B cell (primary cell): ENCODE measurements around the gene MOB3A. TPM values are rescaled to one million over a fixed set of nuclear protein-coding genes. Genes with fewer than 3 reads are reported as not detected.
A peak's percentile ranks its signal among the peaks of the same experiment; 100 is the strongest.

Source experiments
- ATAC-seq: fragments of 200-7000 bp; cut with Tn5 transposase; one replicate; pipeline ENCODE4 v1.10.0; 2021; ENCODE audit warnings: low read depth, mild to moderate bottlenecking, moderate number of reproducible peaks, moderate library complexity
- CTCF ChIA-PET: fragments of 350-600 bp; sonication (Branson Sonifier 250); formaldehyde crosslinking; loops from one replicate; lab custom pipeline; 2021; ENCODE audit warnings: antibody characterized with exemption, inconsistent platforms; lab: Charles Lee
- POLR2A ChIA-PET: fragments of 350-600 bp; sonication (Branson Sonifier 250); formaldehyde crosslinking; loops from one replicate; lab custom pipeline; 2021; ENCODE audit warnings: antibody characterized with exemption; lab: Charles Lee
- DNase-seq: peaks from one replicate; pipeline ENCODE4 v3.0.0; 2013
- H2AFZ ChIP-seq: 2 replicates; pipeline ENCODE4 v1.6.1; 2012; ENCODE audit warnings: mild to moderate bottlenecking, low read depth, low read length; ENCODE audit not compliant: insufficient read depth, poor library complexity, severe bottlenecking
- H3K27ac ChIP-seq, 2 donors: 1 replicate in 1 of 2; 2 replicates in 1 of 2; pipeline ENCODE4 v1.5.1; 2012 to 2013; ENCODE audit warnings: low read length in 2 of 2, mild to moderate bottlenecking in 2 of 2, moderate library complexity in 1 of 2
- H3K27me3 ChIP-seq, 4 experiments: fragments of 200-600 bp in 1 of 4; sonication (generic) in 1 of 4; replicated peaks in 1 of 4; 1 replicate in 2 of 4; 2 replicates in 2 of 4; pipeline versions ENCODE4 v1.6.1 to v1.7.0; 2013 to 2016; ENCODE audit warnings: low read length in 3 of 4, mild to moderate bottlenecking in 2 of 4, mixed read lengths in 1 of 4, moderate library complexity in 1 of 4; ENCODE audit not compliant: insufficient read depth in 4 of 4, control insufficient read depth in 3 of 4; ENCODE audit errors: control extremely low read depth in 1 of 4
- H3K36me3 ChIP-seq, 2 experiments: replicated peaks in 1 of 2; 1 replicate in 1 of 2; 2 replicates in 1 of 2; pipeline versions ENCODE4 v1.6.1 to v1.7.1; 2013; ENCODE audit warnings: low read length in 1 of 2; ENCODE audit not compliant: insufficient read depth in 2 of 2, control insufficient read depth in 1 of 2; ENCODE audit errors: control extremely low read depth in 1 of 2, extremely low read depth in 1 of 2
- H3K4me1 ChIP-seq, 2 donors: fragments of 200-600 bp in 1 of 2; sonication (generic) in 1 of 2; 1 replicate in 1 of 2; 2 replicates in 1 of 2; pipeline versions ENCODE4 v1.5.1 to v1.6.1; 2013 to 2017; ENCODE audit warnings: low read length in 2 of 2; ENCODE audit not compliant: control insufficient read depth in 2 of 2, insufficient read depth in 2 of 2
- H3K4me2 ChIP-seq: replicated peaks from 2 replicates; pipeline ENCODE3; 2012; ENCODE audit warnings: mild to moderate bottlenecking, low read depth, low read length; ENCODE audit not compliant: poor library complexity, severe bottlenecking
- H3K4me3 ChIP-seq, 5 experiments: fragments of 200-600 bp in 1 of 5; sonication (generic) in 1 of 5; 1 replicate in 3 of 5; 2 replicates in 2 of 5; pipeline versions ENCODE4 v1.5.1 to v1.7.0; 2011 to 2016; ENCODE audit warnings: low read length in 4 of 5, mild to moderate bottlenecking in 4 of 5, low read depth in 2 of 5, control low read depth in 1 of 5, moderate library complexity in 1 of 5; ENCODE audit not compliant: insufficient read depth in 1 of 5; ENCODE audit errors: control extremely low read depth in 1 of 5, extremely low read depth in 1 of 5
- H3K79me2 ChIP-seq: fragments of 200-600 bp; sonication (generic); one replicate; pipeline ENCODE4 v1.6.0; 2016; ENCODE audit warnings: low read length; ENCODE audit not compliant: control insufficient read depth, insufficient read depth
- H3K9ac ChIP-seq: fragments of 200-600 bp; sonication (generic); 2 replicates; pipeline ENCODE4 v1.6.1; 2017; ENCODE audit warnings: mild to moderate bottlenecking, low read length, moderate library complexity
- H3K9me3 ChIP-seq, 3 donors: one replicate each; pipeline versions ENCODE4 v1.6.1 to v1.7.1; 2013; ENCODE audit warnings: low read length in 2 of 3; ENCODE audit not compliant: control insufficient read depth in 2 of 3, insufficient read depth in 1 of 3; ENCODE audit errors: control extremely low read depth in 1 of 3
- H4K20me1 ChIP-seq: 2 replicates; pipeline ENCODE4 v1.6.0; 2012; ENCODE audit warnings: mild to moderate bottlenecking, low read length; ENCODE audit not compliant: insufficient read depth, control insufficient read depth, poor library complexity, severe bottlenecking
- H3K27ac Mint-ChIP-seq: one replicate; pipeline ENCODE4 v1.8.0; 2021; ENCODE audit warnings: mixed read lengths
- H3K27me3 Mint-ChIP-seq: one replicate; pipeline ENCODE4 v1.8.0; 2021; ENCODE audit warnings: mixed read lengths
- H3K4me1 Mint-ChIP-seq: one replicate; pipeline ENCODE4 v1.8.0; 2021; ENCODE audit warnings: mixed read lengths
- H3K4me3 Mint-ChIP-seq: one replicate; pipeline ENCODE4 v1.8.0; 2021; ENCODE audit warnings: mixed read lengths
- H3K9me3 Mint-ChIP-seq: one replicate; pipeline ENCODE4 v1.8.0; 2022; ENCODE audit warnings: mixed read lengths; ENCODE audit not compliant: insufficient read depth
- EZH2 ChIP-seq: IDR thresholded peaks from 2 replicates; pipeline ENCODE4 v1.6.1; 2012; ENCODE audit warnings: borderline replicate concordance, low read depth, mild to moderate bottlenecking, moderate library complexity, low read length; ENCODE audit not compliant: insufficient read depth, poor library complexity, severe bottlenecking
- WGBS: methylation state at CpG from one replicate; pipeline ENCODE4 v1.1.5; 2013; ENCODE audit warnings: missing lambda C conversion rate; ENCODE audit not compliant: insufficient coverage; 5-methylcytosine and 5-hydroxymethylcytosine counted together
- intact Hi-C: fragments of 100-400 bp; cut with micrococcal nuclease; formaldehyde crosslinking; loops from one replicate; pipeline ENCODE4 v1.10.0; 2022
- polyA plus RNA-seq: library from polyadenylated mRNA; depleted of rRNA; stranded (reverse); fragments of >200 nt; gene quantifications from 2 replicates; pipeline ENCODE4 v1.2.3, GENCODE V29; 2012
- total RNA-seq, 2 donors: library from RNA; stranded (reverse); fragments of 120-200 nt in 1 of 2; gene quantifications; 1 replicate in 1 of 2; 2 replicates in 1 of 2; pipeline versions ENCODE4 v1.2.3 to v1.2.4, GENCODE V29; 2013 to 2022
- TF ChIP-seq, protein P1 (sequence below): fragments of 200-600 bp; IDR thresholded peaks from one replicate; pipeline ENCODE4 v1.8.0; 2022; ENCODE audit warnings: antibody characterized with exemption, mild to moderate bottlenecking

The MOB3A gene
- total and polyA plus RNA-seq, 2 donors (not counting 1 experiment from before 2014, with no cell fraction given): 190 to 228 TPM

GRCh38 chr19:2108251-2109016, 12.3 kb upstream of the MOB3A start:
- CTCF ChIA-PET: no interaction called here
- Histone ChIP-seq H4K20me1 (peaks cover 24% of the 10 kb centered on the region), H3K36me3 (peaks cover 1 to 72% of the 10 kb centered on the region in 2 experiments), H3K4me1 (no peaks in the 10 kb centered on the region), H3K27me3 (no peaks in the 10 kb centered on the region), H3K27ac (no peak overlapping the region), H3K79me2 (peaks cover 20% of the 10 kb centered on the region), H3K9ac (no peak overlapping the region), H3K4me3 (no peak overlapping the region), H3K9me3 (peaks cover 0 to 22% (median 0%) of the 10 kb centered on the region in 3 donors), H2AFZ (no peak overlapping the region), H3K4me2 (no peak overlapping the region)
- Mint-ChIP-seq H3K27ac (peak overlapping the region; percentile 17), H3K4me1 (no peaks in the 10 kb centered on the region), H3K4me3 (no peak overlapping the region), H3K27me3 (no peaks in the 10 kb centered on the region), H3K9me3 (no peaks in the 10 kb centered on the region)
- ATAC-seq: no peak
- POLR2A ChIA-PET: no interaction called here
- 97% methylated on average over 21 of the region's 23 CpGs for WGBS
- intact Hi-C loops: no loop called here
- no peak for TF ChIP-seq EZH2
- TF ChIP-seq, protein P1, sequence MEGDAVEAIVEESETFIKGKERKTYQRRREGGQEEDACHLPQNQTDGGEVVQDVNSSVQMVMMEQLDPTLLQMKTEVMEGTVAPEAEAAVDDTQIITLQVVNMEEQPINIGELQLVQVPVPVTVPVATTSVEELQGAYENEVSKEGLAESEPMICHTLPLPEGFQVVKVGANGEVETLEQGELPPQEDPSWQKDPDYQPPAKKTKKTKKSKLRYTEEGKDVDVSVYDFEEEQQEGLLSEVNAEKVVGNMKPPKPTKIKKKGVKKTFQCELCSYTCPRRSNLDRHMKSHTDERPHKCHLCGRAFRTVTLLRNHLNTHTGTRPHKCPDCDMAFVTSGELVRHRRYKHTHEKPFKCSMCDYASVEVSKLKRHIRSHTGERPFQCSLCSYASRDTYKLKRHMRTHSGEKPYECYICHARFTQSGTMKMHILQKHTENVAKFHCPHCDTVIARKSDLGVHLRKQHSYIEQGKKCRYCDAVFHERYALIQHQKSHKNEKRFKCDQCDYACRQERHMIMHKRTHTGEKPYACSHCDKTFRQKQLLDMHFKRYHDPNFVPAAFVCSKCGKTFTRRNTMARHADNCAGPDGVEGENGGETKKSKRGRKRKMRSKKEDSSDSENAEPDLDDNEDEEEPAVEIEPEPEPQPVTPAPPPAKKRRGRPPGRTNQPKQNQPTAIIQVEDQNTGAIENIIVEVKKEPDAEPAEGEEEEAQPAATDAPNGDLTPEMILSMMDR: no peak
- DNase-seq: no peak

- ATAC-seq (no peak), DNase-seq (no peak)
- POLR2A ChIA-PET: no interaction called here
- Histone ChIP-seq H3K9me3 (peaks cover 0 to 22% (median 0%) of the 10 kb centered on the region in 3 donors), H3K27ac (no peak overlapping the region), H3K36me3 (peaks cover 1 to 55% of the 10 kb centered on the region in 2 experiments), H2AFZ (no peak overlapping the region), H3K4me1 (no peaks in the 10 kb centered on the region), H3K79me2 (peaks cover 53% of the 10 kb centered on the region), H3K9ac (no peak overlapping the region), H3K27me3 (no peaks in the 10 kb centered on the region), H3K4me2 (no peak overlapping the region), H4K20me1 (peaks cover 22% of the 10 kb centered on the region), H3K4me3 (no peak overlapping the region)
- Mint-ChIP-seq H3K27me3 (no peaks in the 10 kb centered on the region), H3K4me3 (no peak overlapping the region), H3K27ac (no peak overlapping the region), H3K9me3 (no peaks in the 10 kb centered on the region), H3K4me1 (no peaks in the 10 kb centered on the region)
- no peak for TF ChIP-seq EZH2
- TF ChIP-seq, protein P1: no peak
- intact Hi-C loops: no loop called here
- WGBS: 96% methylated on average over 17 of the region's 20 CpGs
- CTCF ChIA-PET: interaction anchor here (0.7 to 1.6 kb wide), 3 partner anchors 31 to 174 kb away, joined by 3 to 4 read pairs (median 3); no protein-coding TSS in a partner anchor
Measured at GRCh38 chr19:2103045-2103707, 7.0 kb upstream of the MOB3A start.
